ENCODE results near the gene SLC39A2. TPM values are rescaled to one million over a fixed set of nuclear protein-coding genes. Genes with fewer than 3 reads are reported as not detected.

Gene SLC39A2
- total and polyA plus RNA-seq, 9 of the 15 experiments (the other 6 are each of a cell fraction or from before 2014, with no cell fraction given), result 0.06 to 0.09 TPM; not detected in 7

DNA sequence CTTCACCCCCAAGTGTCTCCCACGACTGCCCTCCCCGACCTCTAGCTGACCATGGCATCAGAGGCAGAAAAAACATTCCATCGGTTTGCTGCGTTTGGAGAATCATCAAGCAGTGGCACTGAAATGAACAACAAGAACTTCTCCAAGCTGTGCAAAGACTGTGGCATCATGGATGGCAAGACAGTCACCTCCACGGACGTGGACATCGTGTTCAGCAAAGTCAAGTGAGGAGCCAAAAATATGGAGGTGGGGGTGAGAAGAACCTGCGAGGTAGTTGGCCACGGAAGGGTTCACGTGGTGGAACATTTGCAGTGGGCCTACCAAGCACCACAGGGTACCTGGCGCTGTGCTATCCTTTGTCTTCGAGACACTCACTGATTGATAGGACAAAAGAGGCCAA lies 31.4 kb downstream of the SLC39A2 start:
- no peak for DNase-seq (ENCODE audit: extremely low read depth in 1 of 4, low spot score in 3 of 4)
- ChIA-PET POLR2A (no interaction called here), CTCF (ENCODE audit: low intra/inter-chr PET ratio) (no interaction called here)
- H3K79me2 ChIP-seq (ENCODE audit: control insufficient read depth, insufficient read depth, low read length), result no peaks in the 10 kb centered on the region
- no peak for TF ChIP-seq CEBPG (CRISPR knock-in tag; IDR thresholded peaks at IDR 0.05)
- TF ChIP-seq CEBPG (tag; conservative IDR thresholded peaks at IDR 0.05 in 1 of 2, IDR thresholded peaks at IDR 0.05 in 1 of 2), result no peak
- TF ChIP-seq ZKSCAN8 (CRISPR knock-in tag; IDR thresholded peaks at IDR 0.05), result no peak
- TF ChIP-seq, protein P1, sequence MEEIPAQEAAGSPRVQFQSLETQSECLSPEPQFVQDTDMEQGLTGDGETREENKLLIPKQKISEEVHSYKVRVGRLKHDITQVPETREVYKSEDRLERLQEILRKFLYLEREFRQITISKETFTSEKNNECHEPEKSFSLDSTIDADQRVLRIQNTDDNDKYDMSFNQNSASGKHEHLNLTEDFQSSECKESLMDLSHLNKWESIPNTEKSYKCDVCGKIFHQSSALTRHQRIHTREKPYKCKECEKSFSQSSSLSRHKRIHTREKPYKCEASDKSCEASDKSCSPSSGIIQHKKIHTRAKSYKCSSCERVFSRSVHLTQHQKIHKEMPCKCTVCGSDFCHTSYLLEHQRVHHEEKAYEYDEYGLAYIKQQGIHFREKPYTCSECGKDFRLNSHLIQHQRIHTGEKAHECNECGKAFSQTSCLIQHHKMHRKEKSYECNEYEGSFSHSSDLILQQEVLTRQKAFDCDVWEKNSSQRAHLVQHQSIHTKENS (CRISPR knock-in tag; IDR thresholded peaks at IDR 0.05), result no peak
- no peak for ATAC-seq
- peaks cover 14 to 27% of the 10 kb centered on the region in 2 experiments for H3K4me1 ChIP-seq (replicated peaks in 1 of 2; ENCODE audit: control insufficient read depth in 2 of 2, insufficient read depth in 2 of 2, low read length in 2 of 2)
- no peaks in the 10 kb centered on the region for H4K20me1 ChIP-seq (replicated peaks; ENCODE audit: control insufficient read depth, insufficient read depth, low read length)
- peaks cover 2% of the 10 kb centered on the region for H3K9me1 ChIP-seq (ENCODE audit: control insufficient read depth, insufficient read depth, low read length)
- no peak overlapping the region for H3K9ac ChIP-seq (ENCODE audit: insufficient read depth in 1 of 2, low read depth in 2 of 2, low read length in 2 of 2)
- H2AFZ ChIP-seq (ENCODE audit: low read depth, low read length), result no peak overlapping the region
- intact Hi-C loops (cut with micrococcal nuclease) (no loop called here), in situ Hi-C loops (cut with MboI) (no loop called here)
- H3K9me3 ChIP-seq (replicated peaks; ENCODE audit: control insufficient read depth, insufficient read depth, low read depth, low read length), result no peaks in the 10 kb centered on the region
- H3K27me3 ChIP-seq (ENCODE audit: control insufficient read depth in 2 of 2, insufficient read depth in 2 of 2, low read length in 2 of 2), result no peaks in the 10 kb centered on the region
- no peak overlapping the region for H3K4me3 ChIP-seq
- no peak for FAIRE-seq
- 72% methylated on average over 11 of the region's 12 CpGs for WGBS (ENCODE audit: insufficient coverage, low coverage, missing lambda C conversion rate)
- no peaks in the 10 kb centered on the region for H3K36me3 ChIP-seq (ENCODE audit: control insufficient read depth, insufficient read depth, low read length)
- H3K4me2 ChIP-seq (ENCODE audit: insufficient read depth, low read length), result no peak overlapping the region
- no TSS peak for BruUV-seq (replicated peaks)
- H3K27ac ChIP-seq (ENCODE audit: extremely low read depth, low read depth, low read length), result no peak overlapping the region

All from K562 (cell line).